Measurements from ENCODE around the gene FICD. TPM values are rescaled to one million over a fixed set of nuclear protein-coding genes. Genes with fewer than 3 reads are reported as not detected.

FICD gene
- total and polyA plus RNA-seq, 2 donors (not counting 1 experiment from before 2014, with no cell fraction given), result 1.2 to 9.1 TPM

GRCh38 chr12:108479364-108480070 is 35.6 kb upstream of the FICD start:
- H3K9me3 Mint-ChIP-seq (ENCODE audit: insufficient read depth), result no peaks in the 10 kb centered on the region
- DNase-seq (no peak), ATAC-seq (ENCODE audit: low read depth) (no peak)
- Histone ChIP-seq H3K4me3 (ENCODE audit: control extremely low read depth in 1 of 5, extremely low read depth in 1 of 5, insufficient read depth in 1 of 5, low read depth in 2 of 5, low read length in 4 of 5) (no peak overlapping the region), H2AFZ (ENCODE audit: insufficient read depth, low read depth, low read length, poor library complexity, severe bottlenecking) (no peak overlapping the region), H3K4me2 (replicated peaks; ENCODE audit: low read depth, low read length, poor library complexity, severe bottlenecking) (no peak overlapping the region), H3K27ac (ENCODE audit: low read length in 2 of 2) (no peak overlapping the region), H3K36me3 (replicated peaks in 1 of 2; ENCODE audit: control extremely low read depth in 1 of 2, control insufficient read depth in 1 of 2, extremely low read depth in 1 of 2, insufficient read depth in 2 of 2, low read length in 1 of 2) (no peaks in the 10 kb centered on the region), H3K9ac (ENCODE audit: low read length) (no peak overlapping the region), H4K20me1 (ENCODE audit: control insufficient read depth, insufficient read depth, low read length, poor library complexity, severe bottlenecking) (no peaks in the 10 kb centered on the region), H3K9me3 (ENCODE audit: control extremely low read depth in 1 of 3, control insufficient read depth in 2 of 3, insufficient read depth in 1 of 3, low read length in 2 of 3) (no peaks in the 10 kb centered on the region), H3K27me3 (replicated peaks in 1 of 4; ENCODE audit: control extremely low read depth in 1 of 4, control insufficient read depth in 3 of 4, insufficient read depth in 4 of 4, low read length in 3 of 4) (peaks cover 0 to 4% (median 1%) of the 10 kb centered on the region in 4 experiments), H3K79me2 (ENCODE audit: control insufficient read depth, insufficient read depth, low read length) (no peaks in the 10 kb centered on the region), H3K4me1 (ENCODE audit: control insufficient read depth in 2 of 2, insufficient read depth in 2 of 2, low read length in 2 of 2) (no peaks in the 10 kb centered on the region)
- 54% methylated on average over 2 of the region's 6 CpGs for WGBS (ENCODE audit: insufficient coverage)
- intact Hi-C loops (cut with micrococcal nuclease), result no loop called here
- TF ChIP-seq CTCF (IDR thresholded peaks at IDR 0.05) (no peak), EZH2 (IDR thresholded peaks at IDR 0.05; ENCODE audit: borderline replicate concordance, insufficient read depth, low read depth, low read length, poor library complexity, severe bottlenecking) (no peak)
- no peaks in the 10 kb centered on the region for H3K4me1 Mint-ChIP-seq
- POLR2A ChIA-PET, result no interaction called here
- CTCF ChIA-PET, result no interaction called here
- H3K27ac Mint-ChIP-seq, result no peak overlapping the region
- H3K27me3 Mint-ChIP-seq, result peaks cover 55% of the 10 kb centered on the region
- H3K4me3 Mint-ChIP-seq, result no peak overlapping the region

GRCh38 chr12:108482717-108483212 is 32.3 kb upstream of the FICD start:
- no peak overlapping the region for H2AFZ ChIP-seq (ENCODE audit: insufficient read depth, low read depth, low read length, poor library complexity, severe bottlenecking)
- Mint-ChIP-seq H3K4me3 (no peak overlapping the region), H3K27ac (no peak overlapping the region), H3K4me1 (no peaks in the 10 kb centered on the region), H3K9me3 (ENCODE audit: insufficient read depth) (peaks cover 5% of the 10 kb centered on the region), H3K27me3 (peaks cover 71% of the 10 kb centered on the region)
- H3K9ac ChIP-seq (ENCODE audit: low read length), result no peak overlapping the region
- ATAC-seq (ENCODE audit: low read depth), result no peak
- TF ChIP-seq CTCF (IDR thresholded peaks at IDR 0.05) (no peak), EZH2 (IDR thresholded peaks at IDR 0.05; ENCODE audit: borderline replicate concordance, insufficient read depth, low read depth, low read length, poor library complexity, severe bottlenecking) (no peak)
- peaks cover 0 to 6% (median 2%) of the 10 kb centered on the region in 4 experiments for H3K27me3 ChIP-seq (replicated peaks in 1 of 4; ENCODE audit: control extremely low read depth in 1 of 4, control insufficient read depth in 3 of 4, insufficient read depth in 4 of 4, low read length in 3 of 4)
- ChIA-PET CTCF (no interaction called here), POLR2A (no interaction called here)
- no peaks in the 10 kb centered on the region for H4K20me1 ChIP-seq (ENCODE audit: control insufficient read depth, insufficient read depth, low read length, poor library complexity, severe bottlenecking)
- 51% methylated on average over 6 of the region's 11 CpGs for WGBS (ENCODE audit: insufficient coverage)
- H3K79me2 ChIP-seq (ENCODE audit: control insufficient read depth, insufficient read depth, low read length), result no peaks in the 10 kb centered on the region
- H3K4me1 ChIP-seq (ENCODE audit: control insufficient read depth in 2 of 2, insufficient read depth in 2 of 2, low read length in 2 of 2), result no peaks in the 10 kb centered on the region
- H3K4me2 ChIP-seq (replicated peaks; ENCODE audit: low read depth, low read length, poor library complexity, severe bottlenecking), result no peak overlapping the region
- no peaks in the 10 kb centered on the region for H3K36me3 ChIP-seq (replicated peaks in 1 of 2; ENCODE audit: control extremely low read depth in 1 of 2, control insufficient read depth in 1 of 2, extremely low read depth in 1 of 2, insufficient read depth in 2 of 2, low read length in 1 of 2)
- no peak for DNase-seq
- no peak overlapping the region for H3K4me3 ChIP-seq (ENCODE audit: control extremely low read depth in 1 of 5, extremely low read depth in 1 of 5, insufficient read depth in 1 of 5, low read depth in 2 of 5, low read length in 4 of 5)
- H3K27ac ChIP-seq (ENCODE audit: low read length in 2 of 2), result no peak overlapping the region
- intact Hi-C loops (cut with micrococcal nuclease), result no loop called here
- H3K9me3 ChIP-seq (ENCODE audit: control extremely low read depth in 1 of 3, control insufficient read depth in 2 of 3, insufficient read depth in 1 of 3, low read length in 2 of 3), result peaks cover 0 to 4% (median 0%) of the 10 kb centered on the region in 3 donors
